K562 (cell line): ENCODE data around the gene NR0B2. TPM values are rescaled to one million over a fixed set of nuclear protein-coding genes. Genes with fewer than 3 reads are reported as not detected.
A peak's percentile ranks its signal among the peaks of the same experiment; 100 is the strongest.

ENCODE experiments used
- GABPA ChIP-seq: fragments of 200-800 bp; sonication (Bioruptor generic); conservative IDR thresholded peaks from 2 replicates; pipeline ENCODE4 v1.6.1; 2016; ENCODE audit warnings: low read depth, missing genetic modification characterization, missing compliant biosample characterization
- HDAC2 ChIP-seq: fragments of 450-650 bp; IDR thresholded peaks from 2 replicates; pipeline ENCODE4 v1.6.1; 2016; ENCODE audit warnings: mild to moderate bottlenecking
- HIVEP1 ChIP-seq: fragments of 250-450 bp; sonication (Bioruptor Pico); IDR thresholded peaks from 2 replicates; pipeline ENCODE4 v1.4.0; 2020; ENCODE audit warnings: mild to moderate bottlenecking
- HNRNPH1 ChIP-seq: fragments of 200-400 bp; formaldehyde crosslinking; optimal IDR thresholded peaks from 2 replicates; pipeline ENCODE3; 2017; ENCODE audit warnings: low read depth, mild to moderate bottlenecking, low read length, moderate library complexity
- HNRNPLL ChIP-seq: fragments of 200-400 bp; formaldehyde crosslinking; IDR thresholded peaks from 2 replicates; pipeline ENCODE4 v1.6.1; 2017; ENCODE audit warnings: low read length, low read depth, mild to moderate bottlenecking; ENCODE audit not compliant: poor library complexity, severe bottlenecking
- KLF13 ChIP-seq: fragments of 450-650 bp; IDR thresholded peaks from 2 replicates; pipeline ENCODE4 v1.6.1; 2016; ENCODE audit warnings: missing genetic modification characterization, low read depth, mild to moderate bottlenecking, missing compliant biosample characterization, moderate library complexity, borderline replicate concordance
- MEF2A ChIP-seq: IDR thresholded peaks from 2 replicates; pipeline ENCODE4 v1.6.1; 2011; ENCODE audit warnings: low read depth, mild to moderate bottlenecking, low read length, moderate library complexity; ENCODE audit not compliant: control insufficient read depth
- PHF20 ChIP-seq: fragments of 450-650 bp; IDR thresholded peaks from 2 replicates; pipeline ENCODE4 v1.6.1; 2018; ENCODE audit not compliant: partially characterized antibody
- POLR2A ChIP-seq: fragments of 450-650 bp; conservative IDR thresholded peaks from 2 replicates; pipeline ENCODE4 v1.6.1; 2016
- SMARCA4 ChIP-seq: fragments of 450-650 bp; IDR thresholded peaks from 2 replicates; pipeline ENCODE4 v1.6.1; 2016
- SMARCA5 ChIP-seq: fragments of 450-650 bp; IDR thresholded peaks from 2 replicates; pipeline ENCODE4 v1.6.1; 2016
- SNIP1 ChIP-seq: fragments of 450-650 bp; IDR thresholded peaks from 2 replicates; pipeline ENCODE4 v1.7.1; 2017; ENCODE audit warnings: low read depth, mild to moderate bottlenecking
- TEAD4 ChIP-seq, 2 experiments: sonication (generic) in 1 of 2; formaldehyde crosslinking in 1 of 2; IDR thresholded peaks; 2 replicates each; pipeline versions ENCODE4 v1.6.1 to v1.8.0; 2012 to 2022; ENCODE audit warnings: borderline replicate concordance in 1 of 2, inconsistent platforms in 1 of 2, low read length in 1 of 2, mild to moderate bottlenecking in 1 of 2, missing genetic modification reagents in 1 of 2
- ZC3H4 ChIP-seq: sonication (generic); formaldehyde crosslinking; IDR thresholded peaks from 2 replicates; pipeline ENCODE4 v1.9.0; 2021; ENCODE audit warnings: missing genetic modification reagents, borderline replicate concordance
- ZNF217 ChIP-seq: sonication (generic); formaldehyde crosslinking; IDR thresholded peaks from 2 replicates; pipeline ENCODE4 v1.8.0; 2022; ENCODE audit warnings: mild to moderate bottlenecking, missing genetic modification reagents
- ZNF3 ChIP-seq: fragments of 250-450 bp; sonication (Bioruptor Pico); IDR thresholded peaks from 2 replicates; pipeline ENCODE4 v1.5.0; 2021; ENCODE audit warnings: mild to moderate bottlenecking, moderate library complexity
- ZNF589 ChIP-seq: fragments of 200-800 bp; sonication (Bioruptor generic); IDR thresholded peaks from 2 replicates; pipeline ENCODE4 v1.6.1; 2016; ENCODE audit warnings: low read depth, missing genetic modification characterization, missing compliant biosample characterization
- ZNF717 ChIP-seq: fragments of 250-450 bp; sonication (Bioruptor Pico); IDR thresholded peaks from 2 replicates; pipeline ENCODE4 v1.5.0; 2021
- polyA plus RNA-seq, 8 experiments: library from polyadenylated mRNA; depleted of rRNA in 4 of 8; stranded (reverse) in 5 of 8; unstranded in 3 of 8; fragments of >200 nt; fragmentation: Nextera tagmentation in 2 of 8; fragmentation: Illumina TruSeq in 1 of 8; extraction: Ambion mirVana in 2 of 8; extraction: Trizol in 1 of 8; gene quantifications; 2 replicates each; pipeline versions ENCODE4 v1.2.1 to v1.2.3, GENCODE V29; 2011 to 2014; ENCODE audit warnings: inconsistent platforms in 1 of 8, missing spikeins in 1 of 8
- total RNA-seq, 7 experiments: library from RNA; depleted of rRNA in 6 of 7; stranded (reverse); fragments of >200 nt in 6 of 7; fragmentation: Illumina TruSeq in 2 of 7; extraction: Trizol in 2 of 7; gene quantifications; 2 replicates each; pipeline versions ENCODE4 v1.2.1 to v1.2.3, GENCODE V29; 2011 to 2021; ENCODE audit warnings: low replicate concordance in 1 of 7
- TF ChIP-seq, protein P1 (sequence below): sonication (generic); formaldehyde crosslinking; IDR thresholded peaks from 2 replicates; pipeline ENCODE4 v1.9.0; 2022; ENCODE audit warnings: mild to moderate bottlenecking, missing genetic modification reagents
- TF ChIP-seq, protein P2 (sequence below): fragments of 450-650 bp; IDR thresholded peaks from 2 replicates; pipeline ENCODE4 v1.6.1; 2016; ENCODE audit warnings: low read depth, mild to moderate bottlenecking, moderate library complexity
- TF ChIP-seq, protein P3 (sequence below): fragments of 450-650 bp; IDR thresholded peaks from 2 replicates; pipeline ENCODE4 v1.6.1; 2016; ENCODE audit warnings: mild to moderate bottlenecking
- TF ChIP-seq, protein P4 (sequence below): fragments of 450-650 bp; formaldehyde crosslinking; IDR thresholded peaks from 2 replicates; pipeline ENCODE4 v1.4.0; 2020; ENCODE audit warnings: mild to moderate bottlenecking, moderate library complexity
- TF ChIP-seq, protein P5 (sequence below): fragments of 450-650 bp; formaldehyde crosslinking; conservative IDR thresholded peaks from 2 replicates; pipeline ENCODE4 v1.4.0; 2022; ENCODE audit warnings: mild to moderate bottlenecking, missing genetic modification characterization

NR0B2 gene
- total and polyA plus RNA-seq, 9 of the 15 experiments (the other 6 are each of a cell fraction or from before 2014, with no cell fraction given): not detected

DNA sequence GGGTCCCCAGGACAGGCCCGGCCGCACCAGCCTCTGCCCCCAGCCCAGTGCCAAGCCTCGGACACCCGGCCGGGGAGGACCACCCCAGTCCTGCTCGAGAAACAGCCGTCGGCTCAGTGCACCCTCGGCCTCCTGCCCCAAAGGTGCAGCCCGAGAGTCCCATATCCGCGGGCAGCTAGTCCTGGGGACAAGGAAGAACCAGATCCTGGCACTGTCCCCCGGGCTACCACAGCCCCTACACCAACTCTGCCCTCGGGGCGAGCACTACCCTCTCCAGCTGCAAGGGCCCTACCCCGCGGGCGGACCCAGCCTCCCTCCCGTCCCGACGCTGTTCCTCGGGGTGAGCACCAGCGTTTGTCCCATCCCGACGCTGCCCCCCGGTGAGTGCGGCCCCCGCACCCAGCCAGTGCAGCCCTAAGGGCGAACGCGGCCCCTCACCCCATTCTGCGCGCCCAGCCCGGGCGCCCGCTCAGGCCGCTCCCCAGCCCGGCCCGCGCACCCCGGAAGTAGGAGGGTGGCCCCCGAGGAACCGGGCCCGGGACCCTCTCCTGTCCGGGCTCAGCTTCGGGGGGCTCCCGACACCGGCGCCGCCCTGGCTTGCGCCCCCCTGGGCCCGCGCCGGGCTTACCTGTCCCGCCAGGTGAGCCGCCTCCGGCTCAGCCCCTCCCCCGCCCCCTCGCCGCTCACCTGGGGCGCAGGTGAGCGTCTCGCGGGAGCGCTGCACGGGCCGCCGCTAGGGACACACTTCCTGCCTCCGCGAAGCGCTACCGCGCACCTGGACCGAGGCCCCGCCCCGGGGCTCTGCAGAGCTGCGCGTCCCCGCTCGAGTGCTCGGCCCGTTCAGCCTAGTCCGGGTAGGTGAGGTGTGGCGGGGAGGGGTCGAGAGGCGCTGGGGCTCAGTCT is 46.2 kb upstream of the NR0B2 start, which contains the start of gene KDF1 (continued):
- TF ChIP-seq, protein P1, sequence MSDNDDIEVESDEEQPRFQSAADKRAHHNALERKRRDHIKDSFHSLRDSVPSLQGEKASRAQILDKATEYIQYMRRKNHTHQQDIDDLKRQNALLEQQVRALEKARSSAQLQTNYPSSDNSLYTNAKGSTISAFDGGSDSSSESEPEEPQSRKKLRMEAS (CRISPR knock-in tag): no peak
- TF ChIP-seq HNRNPH1 (no peak), HIVEP1 (CRISPR knock-in tag) (no peak), TEAD4 (IDR thresholded peaks at IDR 0.05; ENCODE audit: low read length) (no peak), TEAD4 (CRISPR knock-in tag; IDR thresholded peaks at IDR 0.05; ENCODE audit: borderline replicate concordance) (no peak), ZNF217 (CRISPR knock-in tag) (no peak), SNIP1 (no peak), ZNF717 (CRISPR knock-in tag) (no peak), ZC3H4 (CRISPR knock-in tag) (peak; percentile 72; the same call in 1 of the 2 replicates), SMARCA4 (no peak), POLR2A (no peak), SMARCA5 (no peak), GABPA (0 out of 2 replicates have a peak, but pooled peaks have one; percentile 23), KLF13 (tag) (no peak), ZNF3 (CRISPR knock-in tag) (no peak), HNRNPLL (no peak), PHF20 (peak; percentile 29), HDAC2 (no peak), MEF2A (no peak), ZNF589 (CRISPR knock-in tag) (no peak)
- TF ChIP-seq, protein P2, sequence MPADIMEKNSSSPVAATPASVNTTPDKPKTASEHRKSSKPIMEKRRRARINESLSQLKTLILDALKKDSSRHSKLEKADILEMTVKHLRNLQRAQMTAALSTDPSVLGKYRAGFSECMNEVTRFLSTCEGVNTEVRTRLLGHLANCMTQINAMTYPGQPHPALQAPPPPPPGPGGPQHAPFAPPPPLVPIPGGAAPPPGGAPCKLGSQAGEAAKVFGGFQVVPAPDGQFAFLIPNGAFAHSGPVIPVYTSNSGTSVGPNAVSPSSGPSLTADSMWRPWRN: no peak
- TF ChIP-seq, protein P3, sequence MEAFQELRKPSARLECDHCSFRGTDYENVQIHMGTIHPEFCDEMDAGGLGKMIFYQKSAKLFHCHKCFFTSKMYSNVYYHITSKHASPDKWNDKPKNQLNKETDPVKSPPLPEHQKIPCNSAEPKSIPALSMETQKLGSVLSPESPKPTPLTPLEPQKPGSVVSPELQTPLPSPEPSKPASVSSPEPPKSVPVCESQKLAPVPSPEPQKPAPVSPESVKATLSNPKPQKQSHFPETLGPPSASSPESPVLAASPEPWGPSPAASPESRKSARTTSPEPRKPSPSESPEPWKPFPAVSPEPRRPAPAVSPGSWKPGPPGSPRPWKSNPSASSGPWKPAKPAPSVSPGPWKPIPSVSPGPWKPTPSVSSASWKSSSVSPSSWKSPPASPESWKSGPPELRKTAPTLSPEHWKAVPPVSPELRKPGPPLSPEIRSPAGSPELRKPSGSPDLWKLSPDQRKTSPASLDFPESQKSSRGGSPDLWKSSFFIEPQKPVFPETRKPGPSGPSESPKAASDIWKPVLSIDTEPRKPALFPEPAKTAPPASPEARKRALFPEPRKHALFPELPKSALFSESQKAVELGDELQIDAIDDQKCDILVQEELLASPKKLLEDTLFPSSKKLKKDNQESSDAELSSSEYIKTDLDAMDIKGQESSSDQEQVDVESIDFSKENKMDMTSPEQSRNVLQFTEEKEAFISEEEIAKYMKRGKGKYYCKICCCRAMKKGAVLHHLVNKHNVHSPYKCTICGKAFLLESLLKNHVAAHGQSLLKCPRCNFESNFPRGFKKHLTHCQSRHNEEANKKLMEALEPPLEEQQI: no peak
- TF ChIP-seq, protein P4, sequence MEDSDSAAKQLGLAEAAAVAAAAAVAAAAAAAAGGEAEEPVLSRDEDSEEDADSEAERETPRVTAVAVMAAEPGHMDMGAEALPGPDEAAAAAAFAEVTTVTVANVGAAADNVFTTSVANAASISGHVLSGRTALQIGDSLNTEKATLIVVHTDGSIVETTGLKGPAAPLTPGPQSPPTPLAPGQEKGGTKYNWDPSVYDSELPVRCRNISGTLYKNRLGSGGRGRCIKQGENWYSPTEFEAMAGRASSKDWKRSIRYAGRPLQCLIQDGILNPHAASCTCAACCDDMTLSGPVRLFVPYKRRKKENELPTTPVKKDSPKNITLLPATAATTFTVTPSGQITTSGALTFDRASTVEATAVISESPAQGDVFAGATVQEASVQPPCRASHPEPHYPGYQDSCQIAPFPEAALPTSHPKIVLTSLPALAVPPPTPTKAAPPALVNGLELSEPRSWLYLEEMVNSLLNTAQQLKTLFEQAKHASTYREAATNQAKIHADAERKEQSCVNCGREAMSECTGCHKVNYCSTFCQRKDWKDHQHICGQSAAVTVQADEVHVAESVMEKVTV (CRISPR knock-in tag): no peak
- TF ChIP-seq, protein P5, sequence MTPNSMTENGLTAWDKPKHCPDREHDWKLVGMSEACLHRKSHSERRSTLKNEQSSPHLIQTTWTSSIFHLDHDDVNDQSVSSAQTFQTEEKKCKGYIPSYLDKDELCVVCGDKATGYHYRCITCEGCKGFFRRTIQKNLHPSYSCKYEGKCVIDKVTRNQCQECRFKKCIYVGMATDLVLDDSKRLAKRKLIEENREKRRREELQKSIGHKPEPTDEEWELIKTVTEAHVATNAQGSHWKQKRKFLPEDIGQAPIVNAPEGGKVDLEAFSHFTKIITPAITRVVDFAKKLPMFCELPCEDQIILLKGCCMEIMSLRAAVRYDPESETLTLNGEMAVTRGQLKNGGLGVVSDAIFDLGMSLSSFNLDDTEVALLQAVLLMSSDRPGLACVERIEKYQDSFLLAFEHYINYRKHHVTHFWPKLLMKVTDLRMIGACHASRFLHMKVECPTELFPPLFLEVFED: no peak
